WTC11 (cell line): ENCODE results near the gene NUP93. TPM values are rescaled to one million over a fixed set of nuclear protein-coding genes. Genes with fewer than 3 reads are reported as not detected.

ENCODE experiments used
- ATAC-seq: fragments of 200-7000 bp; cut with Tn5 transposase; 2 replicates; pipeline ENCODE4 v1.10.0; 2021; ENCODE audit warnings: mild to moderate bottlenecking, moderate library complexity
- CTCF ChIA-PET: fragments of 300-600 bp; sonication (Branson Sonifier 250); formaldehyde crosslinking; loops from one replicate; lab custom pipeline; 2021; ENCODE audit warnings: antibody characterized with exemption; lab: Charles Lee
- POLR2A ChIA-PET: fragments of 350-600 bp; sonication (Branson Sonifier 250); formaldehyde crosslinking; loops from one replicate; lab custom pipeline; 2021; ENCODE audit warnings: antibody characterized with exemption; lab: Charles Lee
- DNase-seq: peaks from one replicate; pipeline ENCODE4 v3.0.0; 2021; ENCODE audit warnings: low spot score
- H3K27ac Mint-ChIP-seq: 2 replicates; pipeline ENCODE4 v1.8.0; 2021; ENCODE audit warnings: mixed read lengths
- H3K27me3 Mint-ChIP-seq: 2 replicates; pipeline ENCODE4 v1.8.0; 2021; ENCODE audit warnings: low read depth, mild to moderate bottlenecking, moderate library complexity, mixed read lengths
- H3K36me3 Mint-ChIP-seq: 2 replicates; pipeline ENCODE4 v1.8.0; 2021; ENCODE audit warnings: mixed read lengths
- H3K4me1 Mint-ChIP-seq: 2 replicates; pipeline ENCODE4 v1.8.0; 2022; ENCODE audit warnings: mixed read lengths
- H3K4me3 Mint-ChIP-seq: 2 replicates; pipeline ENCODE4 v1.8.0; 2021; ENCODE audit warnings: mild to moderate bottlenecking, moderate library complexity, mixed read lengths
- H3K9me3 Mint-ChIP-seq: 2 replicates; pipeline ENCODE4 v1.8.0; 2021; ENCODE audit warnings: mixed read lengths
- ATF1 ChIP-seq: sonication (generic); formaldehyde crosslinking; IDR thresholded peaks from 2 replicates; pipeline ENCODE4 v1.8.1; 2023; ENCODE audit warnings: mild to moderate bottlenecking, moderate library complexity, missing genetic modification reagents
- GRHL2 ChIP-seq: fragments of 250-450 bp; sonication (Bioruptor Pico); IDR thresholded peaks from 2 replicates; pipeline ENCODE4 v1.8.0; 2022; ENCODE audit warnings: mild to moderate bottlenecking, moderate library complexity; ENCODE audit not compliant: insufficient replicate concordance, severe bottlenecking
- NR2C2 ChIP-seq: sonication (generic); formaldehyde crosslinking; IDR thresholded peaks from 2 replicates; pipeline ENCODE4 v1.8.0; 2022; ENCODE audit warnings: mild to moderate bottlenecking, missing genetic modification reagents
- RORB ChIP-seq: fragments of 250-450 bp; sonication (Bioruptor Pico); IDR thresholded peaks from 2 replicates; pipeline ENCODE4 v1.9.0; 2021; ENCODE audit warnings: mild to moderate bottlenecking
- TP53 ChIP-seq: sonication (generic); formaldehyde crosslinking; IDR thresholded peaks from 2 replicates; pipeline ENCODE4 v1.8.1; 2023; ENCODE audit warnings: mild to moderate bottlenecking, missing genetic modification reagents
- ZNF317 ChIP-seq: sonication (generic); formaldehyde crosslinking; IDR thresholded peaks from 2 replicates; pipeline ENCODE4 v1.8.1; 2023; ENCODE audit warnings: low read depth, mild to moderate bottlenecking, moderate library complexity, missing genetic modification reagents, borderline replicate concordance
- ZNF396 ChIP-seq: fragments of 250-450 bp; sonication (Bioruptor Pico); IDR thresholded peaks from 2 replicates; pipeline ENCODE4 v1.8.0; 2021; ENCODE audit warnings: mild to moderate bottlenecking, moderate library complexity, borderline replicate concordance
- total RNA-seq: library from RNA; stranded (reverse); gene quantifications from 3 replicates; pipeline ENCODE4 v1.2.3, GENCODE V29; 2021
- TF ChIP-seq, protein P1 (sequence below): fragments of 250-450 bp; sonication (Bioruptor Pico); IDR thresholded peaks from 2 replicates; pipeline ENCODE4 v1.9.0; 2021; ENCODE audit warnings: mild to moderate bottlenecking, borderline replicate concordance
- TF ChIP-seq, protein P2 (sequence below): sonication (generic); formaldehyde crosslinking; IDR thresholded peaks from 2 replicates; pipeline ENCODE4 v1.8.0; 2023; ENCODE audit warnings: mild to moderate bottlenecking, missing genetic modification reagents
- TF ChIP-seq, protein P3 (sequence below): sonication (generic); formaldehyde crosslinking; IDR thresholded peaks from 2 replicates; pipeline ENCODE4 v1.8.0; 2023; ENCODE audit warnings: missing genetic modification reagents
- TF ChIP-seq, protein P4 (sequence below): fragments of 250-450 bp; sonication (Bioruptor Pico); conservative IDR thresholded peaks from 2 replicates; pipeline ENCODE4 v1.9.0; 2021; ENCODE audit warnings: mild to moderate bottlenecking
- TF ChIP-seq, protein P5 (sequence below): sonication (generic); formaldehyde crosslinking; conservative IDR thresholded peaks from 2 replicates; pipeline ENCODE4 v1.8.1; 2023; ENCODE audit warnings: mild to moderate bottlenecking, low read depth, missing genetic modification reagents, moderate library complexity

The NUP93 gene
- total RNA-seq, 1 experiment from 2014 or later: 185 TPM

DNA sequence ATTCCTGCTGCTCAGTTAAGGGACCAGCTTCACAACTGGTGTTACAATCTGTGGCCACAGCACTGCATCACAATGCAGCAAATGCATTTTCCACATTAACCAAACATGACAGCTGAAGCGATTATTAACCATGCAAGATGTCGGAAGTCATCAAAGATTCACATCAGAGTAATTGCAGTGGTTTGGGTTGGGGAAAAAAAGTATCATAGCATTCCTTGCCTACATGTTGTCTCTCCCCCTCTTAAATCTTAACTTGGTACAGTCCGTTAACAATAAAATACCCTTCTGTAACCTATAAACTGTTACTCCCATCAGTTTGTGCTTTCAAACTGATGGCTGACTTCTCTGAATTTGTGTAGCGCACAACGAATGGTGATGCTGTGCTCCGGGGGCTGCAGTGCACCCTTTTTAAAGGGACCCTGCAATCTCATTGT is 51.6 kb downstream of the NUP93 start:
- no peaks in the 10 kb centered on the region for H3K27me3 Mint-ChIP-seq
- peaks cover 80% of the 10 kb centered on the region for H3K4me1 Mint-ChIP-seq
- TF ChIP-seq ATF1 (CRISPR knock-in tag) (no peak), ZNF317 (CRISPR knock-in tag) (no peak), ZNF396 (CRISPR knock-in tag) (no peak), RORB (CRISPR knock-in tag) (no peak), NR2C2 (CRISPR knock-in tag) (no peak), TP53 (no peak), GRHL2 (CRISPR knock-in tag) (no peak)
- TF ChIP-seq, protein P1, sequence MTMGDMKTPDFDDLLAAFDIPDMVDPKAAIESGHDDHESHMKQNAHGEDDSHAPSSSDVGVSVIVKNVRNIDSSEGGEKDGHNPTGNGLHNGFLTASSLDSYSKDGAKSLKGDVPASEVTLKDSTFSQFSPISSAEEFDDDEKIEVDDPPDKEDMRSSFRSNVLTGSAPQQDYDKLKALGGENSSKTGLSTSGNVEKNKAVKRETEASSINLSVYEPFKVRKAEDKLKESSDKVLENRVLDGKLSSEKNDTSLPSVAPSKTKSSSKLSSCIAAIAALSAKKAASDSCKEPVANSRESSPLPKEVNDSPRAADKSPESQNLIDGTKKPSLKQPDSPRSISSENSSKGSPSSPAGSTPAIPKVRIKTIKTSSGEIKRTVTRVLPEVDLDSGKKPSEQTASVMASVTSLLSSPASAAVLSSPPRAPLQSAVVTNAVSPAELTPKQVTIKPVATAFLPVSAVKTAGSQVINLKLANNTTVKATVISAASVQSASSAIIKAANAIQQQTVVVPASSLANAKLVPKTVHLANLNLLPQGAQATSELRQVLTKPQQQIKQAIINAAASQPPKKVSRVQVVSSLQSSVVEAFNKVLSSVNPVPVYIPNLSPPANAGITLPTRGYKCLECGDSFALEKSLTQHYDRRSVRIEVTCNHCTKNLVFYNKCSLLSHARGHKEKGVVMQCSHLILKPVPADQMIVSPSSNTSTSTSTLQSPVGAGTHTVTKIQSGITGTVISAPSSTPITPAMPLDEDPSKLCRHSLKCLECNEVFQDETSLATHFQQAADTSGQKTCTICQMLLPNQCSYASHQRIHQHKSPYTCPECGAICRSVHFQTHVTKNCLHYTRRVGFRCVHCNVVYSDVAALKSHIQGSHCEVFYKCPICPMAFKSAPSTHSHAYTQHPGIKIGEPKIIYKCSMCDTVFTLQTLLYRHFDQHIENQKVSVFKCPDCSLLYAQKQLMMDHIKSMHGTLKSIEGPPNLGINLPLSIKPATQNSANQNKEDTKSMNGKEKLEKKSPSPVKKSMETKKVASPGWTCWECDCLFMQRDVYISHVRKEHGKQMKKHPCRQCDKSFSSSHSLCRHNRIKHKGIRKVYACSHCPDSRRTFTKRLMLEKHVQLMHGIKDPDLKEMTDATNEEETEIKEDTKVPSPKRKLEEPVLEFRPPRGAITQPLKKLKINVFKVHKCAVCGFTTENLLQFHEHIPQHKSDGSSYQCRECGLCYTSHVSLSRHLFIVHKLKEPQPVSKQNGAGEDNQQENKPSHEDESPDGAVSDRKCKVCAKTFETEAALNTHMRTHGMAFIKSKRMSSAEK (CRISPR knock-in tag): no peak
- TF ChIP-seq, protein P2, sequence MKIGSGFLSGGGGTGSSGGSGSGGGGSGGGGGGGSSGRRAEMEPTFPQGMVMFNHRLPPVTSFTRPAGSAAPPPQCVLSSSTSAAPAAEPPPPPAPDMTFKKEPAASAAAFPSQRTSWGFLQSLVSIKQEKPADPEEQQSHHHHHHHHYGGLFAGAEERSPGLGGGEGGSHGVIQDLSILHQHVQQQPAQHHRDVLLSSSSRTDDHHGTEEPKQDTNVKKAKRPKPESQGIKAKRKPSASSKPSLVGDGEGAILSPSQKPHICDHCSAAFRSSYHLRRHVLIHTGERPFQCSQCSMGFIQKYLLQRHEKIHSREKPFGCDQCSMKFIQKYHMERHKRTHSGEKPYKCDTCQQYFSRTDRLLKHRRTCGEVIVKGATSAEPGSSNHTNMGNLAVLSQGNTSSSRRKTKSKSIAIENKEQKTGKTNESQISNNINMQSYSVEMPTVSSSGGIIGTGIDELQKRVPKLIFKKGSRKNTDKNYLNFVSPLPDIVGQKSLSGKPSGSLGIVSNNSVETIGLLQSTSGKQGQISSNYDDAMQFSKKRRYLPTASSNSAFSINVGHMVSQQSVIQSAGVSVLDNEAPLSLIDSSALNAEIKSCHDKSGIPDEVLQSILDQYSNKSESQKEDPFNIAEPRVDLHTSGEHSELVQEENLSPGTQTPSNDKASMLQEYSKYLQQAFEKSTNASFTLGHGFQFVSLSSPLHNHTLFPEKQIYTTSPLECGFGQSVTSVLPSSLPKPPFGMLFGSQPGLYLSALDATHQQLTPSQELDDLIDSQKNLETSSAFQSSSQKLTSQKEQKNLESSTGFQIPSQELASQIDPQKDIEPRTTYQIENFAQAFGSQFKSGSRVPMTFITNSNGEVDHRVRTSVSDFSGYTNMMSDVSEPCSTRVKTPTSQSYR (CRISPR knock-in tag): no peak
- TF ChIP-seq, protein P3, sequence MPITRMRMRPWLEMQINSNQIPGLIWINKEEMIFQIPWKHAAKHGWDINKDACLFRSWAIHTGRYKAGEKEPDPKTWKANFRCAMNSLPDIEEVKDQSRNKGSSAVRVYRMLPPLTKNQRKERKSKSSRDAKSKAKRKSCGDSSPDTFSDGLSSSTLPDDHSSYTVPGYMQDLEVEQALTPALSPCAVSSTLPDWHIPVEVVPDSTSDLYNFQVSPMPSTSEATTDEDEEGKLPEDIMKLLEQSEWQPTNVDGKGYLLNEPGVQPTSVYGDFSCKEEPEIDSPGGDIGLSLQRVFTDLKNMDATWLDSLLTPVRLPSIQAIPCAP: no peak
- TF ChIP-seq, protein P4, sequence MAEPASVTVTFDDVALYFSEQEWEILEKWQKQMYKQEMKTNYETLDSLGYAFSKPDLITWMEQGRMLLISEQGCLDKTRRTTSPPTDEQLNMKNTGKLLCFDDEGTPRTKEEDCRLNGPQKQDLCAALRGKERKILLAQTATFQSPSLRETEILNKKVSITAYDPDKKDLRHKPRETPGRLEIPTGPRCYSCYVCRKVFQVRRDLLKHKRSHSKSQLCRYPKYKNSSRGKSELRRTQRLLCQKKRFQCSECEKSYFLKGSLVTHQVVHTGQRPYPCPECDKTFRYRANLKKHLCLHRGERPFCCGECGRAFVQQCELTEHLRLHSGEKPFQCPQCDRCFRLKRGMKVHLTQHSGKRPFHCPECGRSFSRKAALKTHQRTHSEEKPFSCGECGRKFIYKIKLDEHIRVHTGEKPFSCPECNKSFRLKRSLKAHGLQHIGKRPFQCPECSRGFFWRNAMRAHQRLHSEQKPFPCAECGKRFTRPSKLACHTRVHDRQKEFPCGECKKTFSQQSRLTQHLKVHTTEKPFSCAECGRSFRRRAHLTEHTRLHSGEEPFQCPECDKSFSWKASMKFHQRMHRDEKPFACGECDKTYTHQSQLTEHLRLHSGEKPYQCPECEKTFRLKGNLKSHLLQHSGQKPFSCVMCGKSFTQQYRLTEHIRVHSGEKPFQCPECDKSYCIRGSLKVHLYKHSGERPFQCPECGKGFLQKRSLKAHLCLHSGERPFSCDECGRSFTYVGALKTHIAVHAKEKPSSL (CRISPR knock-in tag): no peak
- TF ChIP-seq, protein P5, sequence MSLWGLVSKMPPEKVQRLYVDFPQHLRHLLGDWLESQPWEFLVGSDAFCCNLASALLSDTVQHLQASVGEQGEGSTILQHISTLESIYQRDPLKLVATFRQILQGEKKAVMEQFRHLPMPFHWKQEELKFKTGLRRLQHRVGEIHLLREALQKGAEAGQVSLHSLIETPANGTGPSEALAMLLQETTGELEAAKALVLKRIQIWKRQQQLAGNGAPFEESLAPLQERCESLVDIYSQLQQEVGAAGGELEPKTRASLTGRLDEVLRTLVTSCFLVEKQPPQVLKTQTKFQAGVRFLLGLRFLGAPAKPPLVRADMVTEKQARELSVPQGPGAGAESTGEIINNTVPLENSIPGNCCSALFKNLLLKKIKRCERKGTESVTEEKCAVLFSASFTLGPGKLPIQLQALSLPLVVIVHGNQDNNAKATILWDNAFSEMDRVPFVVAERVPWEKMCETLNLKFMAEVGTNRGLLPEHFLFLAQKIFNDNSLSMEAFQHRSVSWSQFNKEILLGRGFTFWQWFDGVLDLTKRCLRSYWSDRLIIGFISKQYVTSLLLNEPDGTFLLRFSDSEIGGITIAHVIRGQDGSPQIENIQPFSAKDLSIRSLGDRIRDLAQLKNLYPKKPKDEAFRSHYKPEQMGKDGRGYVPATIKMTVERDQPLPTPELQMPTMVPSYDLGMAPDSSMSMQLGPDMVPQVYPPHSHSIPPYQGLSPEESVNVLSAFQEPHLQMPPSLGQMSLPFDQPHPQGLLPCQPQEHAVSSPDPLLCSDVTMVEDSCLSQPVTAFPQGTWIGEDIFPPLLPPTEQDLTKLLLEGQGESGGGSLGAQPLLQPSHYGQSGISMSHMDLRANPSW (CRISPR knock-in tag): no peak
- ATAC-seq (peak; percentile 14; the same call in 1 of the 2 replicates), DNase-seq (no peak)
- POLR2A ChIA-PET: no interaction called here
- H3K4me3 Mint-ChIP-seq: peak overlapping the region; percentile 47
- CTCF ChIA-PET: interaction anchor here (4.1 kb wide), 1 partner anchor 80 kb away, joined by 15 read pairs; no protein-coding TSS in a partner anchor
- peak overlapping the region; percentile 91 for H3K27ac Mint-ChIP-seq
- H3K9me3 Mint-ChIP-seq: no peaks in the 10 kb centered on the region
- H3K36me3 Mint-ChIP-seq: no peaks in the 10 kb centered on the region
